Naive thymus-derived CD4-positive, alpha-beta T cell (primary cell): ENCODE results near the gene CCDC32. TPM values are rescaled to one million over a fixed set of nuclear protein-coding genes. Genes with fewer than 3 reads are reported as not detected.
"Not testable (repeated sequence)": the region's sequence is repeated elsewhere in the genome, so short reads cannot be mapped to it uniquely, and the experiment has no call there.

Source experiments
- ATAC-seq: fragments of 150-1000 bp; cut with Tn5 transposase; 2 replicates; pipeline ENCODE4 v1.10.0; 2021; ENCODE audit warnings: mild to moderate bottlenecking, moderate library complexity
- CTCF ChIA-PET: fragments of 350-600 bp; sonication (Branson Sonifier 250); formaldehyde crosslinking; loops from one replicate; lab custom pipeline; 2021; ENCODE audit warnings: antibody characterized with exemption; lab: Charles Lee
- POLR2A ChIA-PET: fragments of 350-600 bp; sonication (Branson Sonifier 250); formaldehyde crosslinking; loops from one replicate; lab custom pipeline; 2021; ENCODE audit warnings: antibody characterized with exemption, inconsistent platforms; lab: Charles Lee
- DNase-seq, 9 donors: peaks; one replicate each; pipeline versions ENCODE4 v3.0.0 to v3.0.0-alpha.2; 2020 to 2022; ENCODE audit warnings: mixed read lengths in 1 of 9
- H3K27ac ChIP-seq: one replicate; pipeline ENCODE4 v1.7.0; 2013; ENCODE audit warnings: mild to moderate bottlenecking, low read depth, low read length, moderate library complexity
- H3K27me3 ChIP-seq, 2 donors: one replicate each; pipeline ENCODE4 v1.7.0; 2013; ENCODE audit warnings: low read length in 2 of 2, mild to moderate bottlenecking in 2 of 2, moderate library complexity in 2 of 2; ENCODE audit not compliant: control insufficient read depth in 2 of 2, insufficient read depth in 2 of 2
- H3K36me3 ChIP-seq, 3 experiments: 1 replicate in 2 of 3; 2 replicates in 1 of 3; pipeline ENCODE4 v1.7.0; 2013; ENCODE audit warnings: low read length in 3 of 3, mild to moderate bottlenecking in 3 of 3, moderate library complexity in 1 of 3; ENCODE audit not compliant: insufficient read depth in 3 of 3, control insufficient read depth in 2 of 3
- H3K4me1 ChIP-seq, 2 donors: one replicate each; pipeline ENCODE4 v1.7.0; 2013; ENCODE audit warnings: low read length in 2 of 2, mild to moderate bottlenecking in 2 of 2, moderate library complexity in 1 of 2; ENCODE audit not compliant: control insufficient read depth in 2 of 2, insufficient read depth in 2 of 2
- H3K4me3 ChIP-seq: 2 replicates; pipeline ENCODE4 v1.7.0; 2013; ENCODE audit warnings: mild to moderate bottlenecking, low read length
- H3K9me3 ChIP-seq, 3 experiments: 1 replicate in 2 of 3; 2 replicates in 1 of 3; pipeline ENCODE4 v1.7.0; 2013; ENCODE audit warnings: low read length in 3 of 3; ENCODE audit not compliant: control insufficient read depth in 2 of 3
- H3K27ac Mint-ChIP-seq, 9 donors: one replicate each; pipeline ENCODE4 v1.8.0; 2020 to 2022; ENCODE audit warnings: mixed read lengths in 9 of 9, mild to moderate bottlenecking in 8 of 9, moderate library complexity in 5 of 9, inconsistent platforms in 2 of 9
- H3K27me3 Mint-ChIP-seq, 5 donors: one replicate each; pipeline ENCODE4 v1.8.0; 2021 to 2022; ENCODE audit warnings: mixed read lengths in 5 of 5, mild to moderate bottlenecking in 1 of 5
- H3K36me3 Mint-ChIP-seq, 5 donors: one replicate each; pipeline ENCODE4 v1.8.0; 2020 to 2022; ENCODE audit warnings: mixed read lengths in 5 of 5, mild to moderate bottlenecking in 3 of 5, inconsistent platforms in 1 of 5
- H3K4me1 Mint-ChIP-seq, 7 donors: one replicate each; pipeline ENCODE4 v1.8.0; 2020 to 2022; ENCODE audit warnings: mixed read lengths in 7 of 7, mild to moderate bottlenecking in 3 of 7, inconsistent platforms in 1 of 7
- H3K4me3 Mint-ChIP-seq, 10 donors: one replicate each; pipeline ENCODE4 v1.8.0; 2020 to 2022; ENCODE audit warnings: mild to moderate bottlenecking in 10 of 10, mixed read lengths in 10 of 10, moderate library complexity in 6 of 10, inconsistent platforms in 2 of 10
- H3K9me3 Mint-ChIP-seq, 11 donors: one replicate each; pipeline ENCODE4 v1.8.0; 2020 to 2022; ENCODE audit warnings: mixed read lengths in 11 of 11, mild to moderate bottlenecking in 4 of 11, inconsistent platforms in 1 of 11, moderate library complexity in 1 of 11
- intact Hi-C, 2 donors: fragments of 100-400 bp; cut with micrococcal nuclease; formaldehyde crosslinking; loops; one replicate each; pipeline ENCODE4 v1.15.1; 2023
- polyA plus RNA-seq, 2 donors: library from polyadenylated mRNA; unstranded; fragments of 300-500 nt; fragmentation: Illumina TruSeq; gene quantifications; one replicate each; pipeline ENCODE4 v1.2.3, GENCODE V29; 2021
- total RNA-seq, 6 experiments: library from RNA in 5 of 6; stranded (reverse) in 5 of 6; gene quantifications; 1 replicate in 5 of 6; 2 replicates in 1 of 6; pipeline ENCODE4 v1.2.3 and lab custom pipeline; 2021 to 2026

Gene CCDC32
- total and polyA plus RNA-seq, 7 experiments from 2014 or later, result 22.4 to 44.8 (median 35.2) TPM

DNA sequence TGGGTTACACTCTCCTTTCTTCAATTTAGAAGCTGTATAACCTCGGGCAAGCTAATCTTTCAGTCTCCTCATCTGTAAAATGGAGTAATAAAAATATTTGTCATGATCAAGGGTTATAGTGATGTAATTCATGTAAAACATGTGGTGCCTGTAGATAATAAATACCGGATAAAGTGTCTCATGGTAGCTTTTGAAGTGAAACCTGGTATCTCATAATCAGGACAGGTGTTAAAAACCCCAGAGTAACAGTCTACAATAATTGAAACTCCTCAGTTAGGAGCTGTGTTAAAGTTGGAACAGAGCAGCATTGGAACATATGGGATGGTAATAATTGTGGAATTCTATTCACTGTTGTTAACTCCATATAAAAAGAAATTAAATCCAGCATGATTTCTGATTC, 28.3 kb upstream of the CCDC32 start:
- H3K4me3 Mint-ChIP-seq, result peak overlapping the region in 8 of 10 donors; percentile 92 to 99 (median 96)
- no peaks in the 10 kb centered on the region for H3K9me3 ChIP-seq
- H3K36me3 Mint-ChIP-seq, result peaks cover 0 to 1% (median 0%) of the 10 kb centered on the region in 5 donors
- no peak for ATAC-seq
- peaks cover 13 to 41% (median 25%) of the 10 kb centered on the region in 7 donors for H3K4me1 Mint-ChIP-seq
- DNase-seq, result no peak
- H3K4me3 ChIP-seq, result peak overlapping the region; percentile 98
- peaks cover 0 to 12% (median 6%) of the 10 kb centered on the region in 5 donors for H3K27me3 Mint-ChIP-seq
- no peaks in the 10 kb centered on the region for H3K36me3 ChIP-seq
- H3K4me1 ChIP-seq, result peaks cover 11 to 12% of the 10 kb centered on the region in 2 donors
- no peaks in the 10 kb centered on the region for H3K27me3 ChIP-seq
- ChIA-PET CTCF (interaction anchor here (0.7 to 3.0 kb wide), 3 partner anchors 28 to 189 kb away, joined by 3 to 13 read pairs (median 5); partner anchors contain the start of gene CCDC32), POLR2A (interaction anchor here (0.9 to 2.9 kb wide), 5 partner anchors 15 to 214 kb away, joined by 3 to 12 read pairs (median 7); partner anchors contain the start of genes CCDC32, DNAJC17, RPUSD2 and ZFYVE19)
- peak overlapping the region; percentile 91 to 100 (median 98) for H3K27ac Mint-ChIP-seq
- intact Hi-C loops, result loop anchor here (1.0 to 10.0 kb wide), 7 partner anchors 24 to 808 kb away; partner anchors contain the start of genes RPUSD2 (in 2 of the 2), VPS18 (in 2 of the 2), C15orf62 (in 1 of the 2) and FSIP1 (in 1 of the 2)
- peaks cover 0 to 5% (median 0%) of the 10 kb centered on the region in 11 donors for H3K9me3 Mint-ChIP-seq
- H3K27ac ChIP-seq, result no peak overlapping the region

DNA sequence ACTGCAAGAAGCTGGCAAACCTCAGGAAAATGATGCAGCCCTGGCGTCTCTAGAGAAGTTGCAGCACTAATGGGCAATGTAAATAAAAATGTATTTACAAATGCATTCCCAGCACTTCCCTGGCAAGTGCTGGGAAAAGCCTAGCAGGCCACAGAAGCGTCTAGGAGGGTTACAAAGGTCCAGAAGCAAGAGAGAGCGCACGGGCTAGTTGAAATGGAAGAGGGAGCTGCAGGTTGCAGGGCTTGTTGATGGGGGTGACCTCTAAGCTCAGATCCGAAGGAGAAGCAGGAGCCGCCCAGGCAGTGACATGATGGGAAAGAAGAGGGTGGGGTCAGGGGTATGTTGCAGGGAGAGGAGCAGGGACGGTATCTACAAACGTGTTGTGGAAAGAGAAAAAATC, 26.5 kb upstream of the CCDC32 start:
- intact Hi-C loops, result loop anchor here (2.0 to 10.0 kb wide), 5 partner anchors 86 to 807 kb away; partner anchors contain the start of genes C15orf62 (in 1 of the 2), FSIP1 (in 1 of the 2), NUSAP1 (in 1 of the 2) and OIP5 (in 1 of the 2)
- Mint-ChIP-seq H3K4me3 (peak overlapping the region in 1 of 10 donors; percentile 10), H3K4me1 (peaks cover 13 to 37% (median 25%) of the 10 kb centered on the region in 7 donors), H3K9me3 (peaks cover 0 to 5% (median 0%) of the 10 kb centered on the region in 11 donors), H3K27ac (peak overlapping the region in 3 of 9 donors; percentile 58 to 72 (median 60)), H3K36me3 (peaks cover 0 to 1% (median 0%) of the 10 kb centered on the region in 5 donors), H3K27me3 (peaks cover 0 to 12% (median 6%) of the 10 kb centered on the region in 5 donors)
- no peaks in the 10 kb centered on the region for H3K27me3 ChIP-seq
- ATAC-seq (no peak), DNase-seq (no peak)
- ChIA-PET CTCF (interaction anchor here (3.0 kb wide), 1 partner anchor 191 kb away, joined by 13 read pairs; no protein-coding TSS in a partner anchor), POLR2A (interaction anchor here (0.6 to 0.7 kb wide), 2 partner anchors 24 to 1901 kb away, joined by 3 to 4 read pairs; no protein-coding TSS in a partner anchor)
- H3K36me3 ChIP-seq, result no peaks in the 10 kb centered on the region
- no peak overlapping the region for H3K27ac ChIP-seq
- no peak overlapping the region for H3K4me3 ChIP-seq
- peaks cover 11 to 12% of the 10 kb centered on the region in 2 donors for H3K4me1 ChIP-seq
- no peaks in the 10 kb centered on the region for H3K9me3 ChIP-seq

DNA sequence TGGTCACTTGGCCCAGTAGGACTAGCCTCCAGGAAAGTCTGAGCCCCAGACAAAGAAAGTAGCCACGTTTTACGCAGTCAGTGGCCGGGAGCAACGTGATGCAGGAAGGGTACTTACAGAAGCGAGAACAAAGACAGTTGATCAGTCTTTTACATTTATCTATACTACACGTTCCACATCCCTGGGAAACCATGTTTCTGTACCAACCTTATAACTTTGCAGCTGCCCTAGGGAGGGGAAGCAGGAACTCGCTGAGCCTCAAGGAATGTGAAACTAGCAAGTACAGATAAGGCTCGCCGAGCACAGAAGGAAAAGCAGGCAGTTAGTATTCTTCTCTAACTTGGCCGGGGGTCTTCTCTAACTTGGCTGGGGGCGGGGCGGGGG, 25.8 kb upstream of the CCDC32 start:
- H3K27ac ChIP-seq, result no peak overlapping the region
- no peaks in the 10 kb centered on the region for H3K9me3 ChIP-seq
- Mint-ChIP-seq H3K27ac (peak overlapping the region in 3 of 9 donors; percentile 51 to 72 (median 63)), H3K4me3 (peak overlapping the region; percentile 52 to 84 (median 76)), H3K4me1 (peaks cover 13 to 33% (median 25%) of the 10 kb centered on the region in 7 donors), H3K27me3 (peaks cover 0 to 12% (median 6%) of the 10 kb centered on the region in 5 donors), H3K9me3 (peaks cover 0 to 5% (median 0%) of the 10 kb centered on the region in 11 donors), H3K36me3 (peaks cover 0 to 1% (median 0%) of the 10 kb centered on the region in 5 donors)
- H3K4me1 ChIP-seq, result peaks cover 11 to 12% of the 10 kb centered on the region in 2 donors
- POLR2A ChIA-PET, result no interaction called here
- no peak overlapping the region for H3K4me3 ChIP-seq
- ATAC-seq (no peak), DNase-seq (no peak)
- H3K27me3 ChIP-seq, result no peaks in the 10 kb centered on the region
- H3K36me3 ChIP-seq, result no peaks in the 10 kb centered on the region
- CTCF ChIA-PET, result interaction anchor here (0.7 to 2.5 kb wide), 5 partner anchors 10 to 192 kb away, joined by 3 to 15 read pairs (median 4); no protein-coding TSS in a partner anchor
- intact Hi-C loops, result loop anchor here (2.0 to 10.0 kb wide), 5 partner anchors 87 to 806 kb away; partner anchors contain the start of genes C15orf62 (in 1 of the 2), FSIP1 (in 1 of the 2), NUSAP1 (in 1 of the 2) and OIP5 (in 1 of the 2)

DNA sequence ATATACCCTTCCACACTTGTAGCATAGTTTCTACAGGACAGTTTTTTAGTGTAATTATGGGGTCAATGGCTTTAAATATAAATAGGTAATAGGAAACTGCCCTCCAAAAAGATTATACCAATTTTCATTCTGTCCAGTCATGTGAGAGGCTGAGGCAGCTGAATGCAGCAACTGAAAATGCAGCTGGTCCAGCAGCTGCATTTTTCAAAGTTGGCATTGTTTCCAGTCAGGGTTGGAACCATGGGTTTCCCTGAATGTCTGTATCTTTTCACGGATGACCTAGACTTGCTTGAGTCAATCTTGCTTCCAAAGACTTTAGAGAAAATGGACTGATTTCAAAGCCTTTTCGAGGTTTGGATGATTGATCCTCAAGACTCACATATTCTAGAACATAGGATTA, 19.3 kb upstream of the CCDC32 start:
- H3K4me1 ChIP-seq, result no peaks in the 10 kb centered on the region
- no peak overlapping the region for H3K27ac ChIP-seq
- no peaks in the 10 kb centered on the region for H3K9me3 ChIP-seq
- no peaks in the 10 kb centered on the region for H3K36me3 ChIP-seq
- ATAC-seq, result no peak
- Mint-ChIP-seq H3K36me3 (no peaks in the 10 kb centered on the region), H3K27me3 (peaks cover 0 to 8% (median 0%) of the 10 kb centered on the region in 5 donors), H3K4me1 (peaks cover 0 to 6% (median 0%) of the 10 kb centered on the region in 7 donors), H3K27ac (no peak overlapping the region), H3K4me3 (no peak overlapping the region), H3K9me3 (peaks cover 0 to 5% (median 0%) of the 10 kb centered on the region in 11 donors)
- no peak overlapping the region for H3K4me3 ChIP-seq
- no peak for DNase-seq
- CTCF ChIA-PET, result interaction anchor here (0.7 kb wide), 1 partner anchor 16 kb away, joined by 3 read pairs; no protein-coding TSS in a partner anchor
- no peaks in the 10 kb centered on the region for H3K27me3 ChIP-seq
- intact Hi-C loops, result no loop called here
- POLR2A ChIA-PET, result no interaction called here

DNA sequence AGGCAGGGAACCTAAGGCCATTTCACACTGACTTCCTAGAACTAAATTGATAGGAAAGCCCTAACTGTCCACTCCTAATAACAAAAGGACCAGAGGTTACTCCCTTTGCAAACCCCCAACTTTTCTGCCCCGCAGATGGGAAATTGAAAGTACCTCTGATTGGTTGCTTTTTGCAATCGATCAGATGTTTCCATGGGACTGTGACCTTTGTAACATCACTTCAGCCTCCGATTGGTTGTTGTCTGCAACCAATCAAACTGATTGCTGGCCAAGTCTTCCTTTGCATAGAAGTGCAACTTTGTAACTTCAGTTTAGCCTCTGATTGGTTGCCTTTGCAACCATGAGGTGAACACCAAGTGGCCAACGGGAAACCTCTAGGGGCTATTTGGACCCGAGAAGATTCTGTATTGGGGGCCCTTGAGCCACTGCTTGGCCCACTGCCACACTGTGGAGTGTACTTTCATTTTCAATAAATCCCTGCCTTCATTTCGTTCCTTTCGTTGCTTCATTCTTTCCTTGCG, 17.9 kb upstream of the CCDC32 start:
- Mint-ChIP-seq H3K9me3 (peaks cover 0 to 5% (median 0%) of the 10 kb centered on the region in 11 donors), H3K4me1 (peaks cover 0 to 6% (median 0%) of the 10 kb centered on the region in 7 donors), H3K4me3 (peak overlapping the region in 1 of 10 donors; percentile 45), H3K36me3 (peaks cover 0 to 1% (median 0%) of the 10 kb centered on the region in 5 donors), H3K27ac (peak overlapping the region in 1 of 9 donors; percentile 62), H3K27me3 (peaks cover 0 to 3% (median 0%) of the 10 kb centered on the region in 5 donors)
- H3K27me3 ChIP-seq, result no peaks in the 10 kb centered on the region
- no peak overlapping the region for H3K4me3 ChIP-seq
- H3K27ac ChIP-seq, result no peak overlapping the region
- no peaks in the 10 kb centered on the region for H3K9me3 ChIP-seq
- DNase-seq (no peak), ATAC-seq (peak; percentile 34)
- ChIA-PET CTCF (no interaction called here), POLR2A (no interaction called here)
- H3K36me3 ChIP-seq, result no peaks in the 10 kb centered on the region
- no peaks in the 10 kb centered on the region for H3K4me1 ChIP-seq
- intact Hi-C loops, result no loop called here

DNA sequence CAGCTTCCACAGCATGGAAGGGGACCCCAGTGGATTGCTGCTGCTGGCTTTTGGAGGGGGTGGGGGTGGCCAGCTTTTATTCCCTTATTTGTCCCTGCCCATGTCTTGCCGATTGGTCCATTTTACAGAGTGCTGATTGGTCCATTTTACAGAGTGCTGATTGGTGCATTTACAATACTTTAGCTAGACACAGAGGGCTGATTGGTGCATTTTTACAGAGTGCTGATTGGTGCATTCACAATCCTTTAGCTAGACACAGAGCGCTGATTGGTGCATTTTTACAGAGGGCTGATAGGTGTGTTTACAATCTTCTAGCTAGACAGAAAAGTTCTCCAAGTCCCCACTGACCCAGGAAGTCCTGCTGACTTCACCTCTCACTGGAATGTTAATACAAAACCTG, 17.0 kb upstream of the CCDC32 start:
- DNase-seq, H3K27me3 Mint-ChIP-seq, ATAC-seq, H3K27me3 ChIP-seq, H3K9me3 ChIP-seq, H3K27ac ChIP-seq, intact Hi-C loops, H3K36me3 Mint-ChIP-seq, H3K27ac Mint-ChIP-seq, H3K4me1 ChIP-seq, CTCF ChIA-PET, H3K4me3 Mint-ChIP-seq, H3K36me3 ChIP-seq, H3K9me3 Mint-ChIP-seq, POLR2A ChIA-PET, H3K4me1 Mint-ChIP-seq, H3K4me3 ChIP-seq: not testable (repeated sequence)
